Right atrium auricular region (tissue), 2 donors: ENCODE results near the gene BCCIP. TPM values are rescaled to one million over a fixed set of nuclear protein-coding genes. Genes with fewer than 3 reads are reported as not detected.

ENCODE experiments used
- DNase-seq: peaks from one replicate; pipeline ENCODE4 v3.0.0-alpha.2; 2019; ENCODE audit warnings: low spot score
- H3K27ac ChIP-seq, 2 donors: fragments of 200-600 bp; sonication (generic); 1 replicate in 1 of 2; 2 replicates in 1 of 2; pipeline ENCODE4 v1.5.1; 2016 to 2019
- H3K27me3 ChIP-seq, 2 donors: fragments of 200-600 bp; sonication (generic); one replicate each; pipeline versions ENCODE4 v1.5.1 to v1.6.0; 2017 to 2019
- H3K36me3 ChIP-seq: fragments of 200-600 bp; sonication (generic); one replicate; pipeline ENCODE4 v1.5.1; 2016
- H3K4me1 ChIP-seq, 2 donors: fragments of 200-600 bp; sonication (generic); one replicate each; pipeline versions ENCODE4 v1.5.1 to v1.6.0; 2017 to 2019
- H3K4me3 ChIP-seq, 2 donors: fragments of 200-600 bp; sonication (generic); 1 replicate in 1 of 2; 2 replicates in 1 of 2; pipeline ENCODE4 v1.5.1; 2017 to 2019; ENCODE audit warnings: mild to moderate bottlenecking in 1 of 2, moderate library complexity in 1 of 2
- H3K9me3 ChIP-seq, 2 donors: fragments of 200-600 bp; sonication (generic); one replicate each; pipeline ENCODE4 v1.5.1; 2019
- CTCF ChIP-seq, 2 donors: fragments of 200-600 bp; sonication (generic); IDR thresholded peaks; one replicate each; pipeline ENCODE4 v1.5.1; 2019; ENCODE audit warnings: antibody characterized with exemption in 2 of 2
- total RNA-seq, 2 donors: library from RNA; depleted of rRNA; stranded (reverse); fragments of >200 nt; gene quantifications; one replicate each; pipeline ENCODE4 v1.1.0, GENCODE V29; 2016

The BCCIP gene
- total RNA-seq, 2 donors from 2014 or later = 34.1 to 37.3 TPM

- no peak for DNase-seq
- no peak for TF ChIP-seq CTCF (IDR thresholded peaks at IDR 0.05)
- Histone ChIP-seq H3K9me3 (no peaks in the 10 kb centered on the region), H3K27ac (peak overlapping the region in 1 of 2 donors; percentile 28), H3K4me3 (no peak overlapping the region), H3K36me3 (peaks cover 54% of the 10 kb centered on the region), H3K4me1 (no peaks in the 10 kb centered on the region), H3K27me3 (no peaks in the 10 kb centered on the region)
These were observed 28.2 kb upstream of the BCCIP start for GRCh38 chr10:125795128-125795527.

- DNase-seq = no peak
- no peak for TF ChIP-seq CTCF (IDR thresholded peaks at IDR 0.05)
- H3K27me3 ChIP-seq = no peaks in the 10 kb centered on the region
- H3K27ac ChIP-seq = peak overlapping the region in 1 of 2 donors; percentile 28
- no peak overlapping the region for H3K4me3 ChIP-seq
- H3K4me1 ChIP-seq = no peaks in the 10 kb centered on the region
- peaks cover 54% of the 10 kb centered on the region for H3K36me3 ChIP-seq
- no peaks in the 10 kb centered on the region for H3K9me3 ChIP-seq
These were observed 27.6 kb upstream of the BCCIP start for GRCh38 chr10:125795637-125796190.

- H3K4me3 ChIP-seq = no peak overlapping the region
- no peak for DNase-seq
- H3K9me3 ChIP-seq = no peaks in the 10 kb centered on the region
- H3K27me3 ChIP-seq = no peaks in the 10 kb centered on the region
- H3K36me3 ChIP-seq = peaks cover 56% of the 10 kb centered on the region
- H3K27ac ChIP-seq = no peak overlapping the region
- no peaks in the 10 kb centered on the region for H3K4me1 ChIP-seq
- TF ChIP-seq CTCF (IDR thresholded peaks at IDR 0.05) = no peak
These were observed 25.9 kb upstream of the BCCIP start for GRCh38 chr10:125797424-125797823.

- H3K36me3 ChIP-seq = peaks cover 54% of the 10 kb centered on the region
- H3K27me3 ChIP-seq = no peaks in the 10 kb centered on the region
- no peak for DNase-seq
- H3K4me3 ChIP-seq = no peak overlapping the region
- H3K9me3 ChIP-seq = no peaks in the 10 kb centered on the region
- no peak overlapping the region for H3K27ac ChIP-seq
- no peaks in the 10 kb centered on the region for H3K4me1 ChIP-seq
- TF ChIP-seq CTCF (IDR thresholded peaks at IDR 0.05) = no peak
These were observed 25.2 kb upstream of the BCCIP start for GRCh38 chr10:125797994-125798662.

- H3K9me3 ChIP-seq = no peaks in the 10 kb centered on the region
- H3K4me3 ChIP-seq = no peak overlapping the region
- no peak for DNase-seq
- TF ChIP-seq CTCF (IDR thresholded peaks at IDR 0.05) = no peak
- H3K36me3 ChIP-seq = peaks cover 39% of the 10 kb centered on the region
- H3K4me1 ChIP-seq = no peaks in the 10 kb centered on the region
- H3K27ac ChIP-seq = no peak overlapping the region
- H3K27me3 ChIP-seq = no peaks in the 10 kb centered on the region
These were observed 23.7 kb upstream of the BCCIP start for GRCh38 chr10:125799451-125800182.
